ENCODE results near the gene TMEM209. TPM values are rescaled to one million over a fixed set of nuclear protein-coding genes. Genes with fewer than 3 reads are reported as not detected.
"Not testable (repeated sequence)": the region's sequence is repeated elsewhere in the genome, so short reads cannot be mapped to it uniquely, and the experiment has no call there.

TMEM209 gene
- polyA plus RNA-seq, 5 donors: 15.1 to 22.3 (median 20.5) TPM

DNA sequence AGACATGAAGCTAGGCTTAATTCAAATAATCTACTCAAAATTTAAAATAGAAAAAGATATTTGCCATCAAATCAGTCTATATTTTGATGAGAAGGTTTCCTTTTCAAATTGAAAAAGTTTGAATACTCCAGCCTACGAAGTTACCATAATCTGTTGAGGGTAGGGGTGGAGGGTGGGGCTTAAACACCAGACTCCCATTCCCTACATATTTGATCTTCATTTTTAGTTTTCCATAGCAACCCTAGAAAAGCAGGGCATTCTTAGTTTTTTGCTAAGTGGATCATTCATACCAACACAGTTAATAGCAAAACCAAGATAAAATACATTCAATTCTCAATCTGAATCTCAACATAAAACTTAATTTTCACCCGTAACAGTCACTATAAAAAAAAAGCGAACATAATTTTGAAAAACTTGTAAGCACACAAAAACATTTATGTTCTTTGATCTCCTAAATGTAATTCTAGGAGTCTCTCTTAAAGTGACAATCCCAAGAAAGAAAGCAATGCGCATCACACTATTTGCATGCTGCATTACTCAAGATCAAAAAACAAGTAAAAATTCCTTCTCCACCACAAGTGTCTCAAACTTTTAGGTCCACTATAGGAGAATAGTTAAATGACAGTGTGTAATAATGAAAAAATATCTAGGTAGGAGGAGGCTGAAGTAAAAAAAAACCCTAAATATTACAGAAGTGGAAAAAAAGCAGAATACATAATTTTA lies 30.8 kb downstream of the TMEM209 start:
- no peak for DNase-seq

DNA sequence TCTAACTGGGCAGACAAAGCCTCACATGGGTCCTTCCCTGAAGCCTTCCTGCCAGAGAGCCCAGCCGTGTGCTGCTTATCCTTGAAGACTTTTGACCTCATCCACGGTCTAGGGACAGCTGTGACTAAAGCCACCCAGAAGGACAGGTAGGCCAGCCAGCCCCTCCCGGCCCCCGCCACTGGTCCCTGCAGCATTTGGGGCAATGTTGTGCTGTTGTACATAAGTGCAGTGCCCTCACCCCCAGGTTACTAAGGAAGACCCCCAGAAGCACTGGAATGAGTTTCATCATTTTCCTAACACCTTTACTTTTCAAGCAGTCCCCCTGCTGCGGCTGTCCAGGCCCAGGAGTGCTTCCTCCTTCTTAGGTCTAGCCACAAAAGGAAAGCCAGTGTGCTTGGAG lies 43.0 kb downstream of the TMEM209 start:
- DNase-seq: no peak

DNA sequence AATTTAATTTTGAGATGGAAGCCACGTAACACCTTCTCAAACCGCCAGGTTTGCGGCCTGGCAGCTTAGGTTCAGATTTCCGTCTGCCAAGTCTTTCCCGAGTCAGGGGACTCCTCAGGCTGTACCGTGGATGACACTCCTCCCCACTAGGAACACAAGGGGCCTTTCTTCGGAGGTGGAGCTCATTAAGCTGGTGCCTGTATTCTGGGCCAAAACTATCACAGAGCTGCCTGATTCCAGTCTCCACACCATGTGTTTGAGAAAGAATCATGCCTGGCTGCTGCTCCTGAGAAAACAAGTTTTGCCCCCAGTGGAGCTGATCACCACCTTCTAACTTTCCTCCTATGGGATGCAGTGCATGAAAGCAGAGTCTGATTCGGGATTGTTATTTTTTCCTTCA lies 44.8 kb downstream of the TMEM209 start:
- DNase-seq: no peak

DNA sequence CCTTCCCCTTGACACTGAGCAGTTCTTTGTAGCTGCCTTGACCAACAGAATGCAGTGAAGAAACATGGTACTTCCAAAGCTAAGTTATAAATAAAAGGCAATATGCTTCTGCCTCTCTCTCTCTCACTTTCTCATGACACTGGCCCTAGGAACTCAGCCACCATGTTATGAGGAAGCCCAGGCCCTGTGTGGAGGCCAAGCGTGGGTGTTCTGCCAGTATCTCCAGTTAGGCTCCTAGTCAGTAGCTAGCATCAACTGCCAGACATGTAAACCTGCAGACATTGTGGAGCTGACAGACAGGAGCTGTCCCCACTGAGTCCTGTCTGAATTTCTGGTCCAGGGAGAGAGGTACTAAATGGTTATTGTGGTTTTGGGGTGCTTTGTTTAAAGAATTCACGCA lies 45.2 kb downstream of the TMEM209 start:
- DNase-seq: no peak

DNA sequence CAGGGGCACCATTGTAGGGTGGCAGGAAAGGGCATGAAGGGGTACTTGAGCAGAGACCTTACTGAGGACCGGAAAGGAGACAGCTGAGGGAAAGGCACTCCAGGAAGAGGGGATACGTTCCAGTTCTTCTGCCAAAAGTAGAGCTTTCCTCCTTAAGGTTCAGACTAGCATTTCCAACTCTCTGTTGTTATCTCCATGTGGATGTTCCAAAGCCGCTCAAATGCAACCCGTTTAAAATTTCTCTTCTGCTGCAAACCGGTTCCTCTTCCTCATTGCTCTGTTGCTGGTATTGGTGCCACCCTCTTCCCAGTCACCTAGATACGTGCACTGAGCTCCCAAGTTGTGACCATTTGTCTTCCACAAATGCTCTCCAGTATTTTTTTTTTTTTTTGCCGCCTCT lies 47.5 kb downstream of the TMEM209 start:
- DNase-seq: no peak

DNA sequence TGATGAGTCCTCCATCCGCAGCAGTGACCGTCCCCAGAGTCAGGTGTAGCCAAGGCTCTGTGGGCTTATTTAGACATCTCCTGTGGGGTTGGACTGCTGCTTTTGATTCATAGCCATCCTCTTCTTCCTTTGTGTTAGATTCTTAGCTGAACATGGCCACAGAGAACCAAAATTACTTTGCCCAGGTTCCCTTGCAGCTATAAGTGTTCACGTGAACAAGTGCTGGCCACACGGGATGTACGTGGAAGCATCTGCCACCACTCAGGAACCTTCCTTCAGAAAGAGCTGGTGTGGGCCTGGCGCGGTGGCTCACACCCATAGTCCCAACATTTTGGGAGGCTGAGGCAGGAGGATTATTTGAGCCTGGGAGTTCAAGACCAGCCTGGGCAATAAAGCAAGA lies 49.1 kb downstream of the TMEM209 start:
- no peak for DNase-seq

DNA sequence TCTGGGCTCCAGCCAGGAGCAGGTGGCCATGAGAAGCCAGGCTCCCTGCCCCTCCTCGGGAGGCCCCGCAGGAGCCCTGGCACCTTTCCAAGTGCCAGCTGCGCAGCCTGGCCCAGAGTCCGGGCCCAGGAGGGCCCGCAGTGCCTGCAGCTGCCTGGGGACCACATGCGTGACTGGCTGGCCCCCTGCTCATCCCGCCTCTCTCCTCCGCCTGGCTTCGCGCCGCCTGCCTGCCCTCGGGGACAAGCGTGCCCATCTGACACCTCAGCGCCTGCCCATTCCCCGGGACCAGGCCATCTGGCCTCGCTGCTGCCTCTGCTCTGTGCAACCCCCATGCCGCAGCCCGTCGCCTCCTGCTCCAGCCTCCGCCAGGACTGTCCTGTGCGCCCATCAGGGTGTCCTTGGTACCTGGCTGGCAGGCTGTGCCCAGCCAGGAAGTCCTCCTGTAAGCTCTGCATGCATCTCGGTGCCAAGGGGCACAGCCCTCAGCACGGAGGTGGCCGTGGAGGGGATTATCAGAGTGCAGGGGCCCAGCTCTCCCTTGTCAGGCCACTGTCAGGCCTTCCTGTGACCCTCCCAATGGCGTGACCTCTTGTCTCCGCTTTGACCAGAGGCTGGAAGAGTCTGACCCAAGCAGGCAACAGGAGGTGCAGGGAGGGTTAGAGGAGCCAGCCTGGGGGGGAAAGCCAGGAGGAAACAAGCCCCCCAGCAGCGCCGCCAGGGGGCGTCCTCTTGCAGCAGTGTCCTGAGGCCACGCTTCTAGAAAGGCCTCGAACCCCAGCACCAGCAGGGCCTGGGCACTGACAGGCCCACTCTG lies 50.5 kb downstream of the TMEM209 start:
- no peak for DNase-seq

DNA sequence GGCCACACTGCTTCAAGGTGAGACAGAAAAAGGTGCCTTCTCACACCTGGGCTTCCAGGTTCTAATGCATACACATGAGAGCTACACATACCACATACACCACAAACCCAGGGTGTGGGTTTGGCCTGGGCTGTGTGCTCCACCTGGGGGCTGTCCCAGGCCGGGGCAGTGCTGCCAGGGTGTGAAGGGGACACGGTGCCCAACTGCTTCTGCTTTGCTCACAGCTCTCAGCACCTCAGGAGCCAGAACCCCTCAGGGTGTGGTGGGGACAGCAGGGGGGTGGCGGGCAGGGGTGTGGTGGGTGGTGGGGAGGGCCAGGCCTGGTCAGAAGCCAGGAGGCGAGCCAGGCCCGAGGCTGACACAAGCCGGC lies 51.1 kb downstream of the TMEM209 start:
- no peak for DNase-seq

DNA sequence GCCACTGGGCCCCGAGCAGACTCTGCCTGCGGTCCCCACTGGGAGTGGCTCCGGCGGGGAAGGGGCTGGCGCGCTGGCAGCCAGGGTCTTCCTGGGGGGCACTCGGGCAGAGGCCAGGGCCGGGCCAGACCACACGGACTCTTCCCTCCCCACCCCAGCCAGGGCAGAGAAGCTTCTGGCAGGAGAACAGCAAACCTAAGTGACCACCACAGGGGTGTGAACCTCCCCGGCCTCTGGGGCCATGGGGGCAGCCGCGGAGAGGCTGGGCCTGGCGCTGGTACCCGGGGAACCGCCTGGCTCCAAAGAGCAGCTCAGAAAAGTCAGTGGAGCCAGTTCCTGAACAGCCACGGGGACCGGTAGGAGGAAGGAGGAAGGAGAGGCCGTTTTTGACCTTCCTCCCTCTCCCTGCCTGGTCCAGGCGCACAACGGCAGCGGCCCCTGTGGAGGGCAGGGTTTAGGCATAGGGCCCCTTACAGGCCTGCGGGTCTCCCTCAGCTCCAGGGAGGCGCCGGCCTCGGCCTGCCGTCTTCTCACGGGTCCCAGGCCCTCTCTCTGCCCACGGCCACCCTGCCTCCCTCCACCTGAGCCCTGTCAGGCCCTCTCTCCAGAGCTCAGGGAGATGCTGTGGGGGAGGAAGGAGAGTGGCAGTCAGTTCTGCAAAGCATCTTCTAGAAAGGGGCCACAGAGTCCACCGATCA lies 51.8 kb downstream of the TMEM209 start:
- no peak for DNase-seq

DNA sequence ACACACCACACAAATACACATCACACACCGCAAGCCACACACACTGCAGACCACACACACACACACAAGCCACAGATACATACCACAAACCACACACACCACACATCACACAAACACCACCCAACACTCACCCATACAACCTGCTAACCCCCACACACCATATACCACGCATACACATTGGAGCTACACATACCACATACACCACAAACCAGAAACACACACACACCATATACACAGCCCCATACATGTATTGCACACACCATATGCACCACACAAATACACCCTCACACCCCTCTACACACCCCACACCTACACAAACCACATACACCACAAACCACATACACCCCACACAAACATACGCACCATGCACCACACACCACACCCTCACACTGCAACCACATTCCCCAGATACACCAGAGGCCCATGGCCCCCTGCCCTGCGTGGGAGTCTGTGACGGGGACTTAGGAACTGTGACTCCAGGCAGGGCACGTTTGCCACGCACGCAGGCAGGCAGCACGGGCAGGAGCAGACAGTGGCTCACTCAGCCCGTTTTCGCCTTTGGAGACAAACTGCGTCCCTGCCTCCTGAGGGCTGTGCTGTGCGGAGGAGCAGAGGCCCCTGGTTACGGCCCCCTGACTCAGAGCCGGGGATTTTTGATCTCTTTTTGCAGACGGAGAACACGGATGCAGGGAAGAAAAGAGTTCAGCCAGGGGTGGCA lies 52.6 kb downstream of the TMEM209 start:
- DNase-seq: no peak

DNA sequence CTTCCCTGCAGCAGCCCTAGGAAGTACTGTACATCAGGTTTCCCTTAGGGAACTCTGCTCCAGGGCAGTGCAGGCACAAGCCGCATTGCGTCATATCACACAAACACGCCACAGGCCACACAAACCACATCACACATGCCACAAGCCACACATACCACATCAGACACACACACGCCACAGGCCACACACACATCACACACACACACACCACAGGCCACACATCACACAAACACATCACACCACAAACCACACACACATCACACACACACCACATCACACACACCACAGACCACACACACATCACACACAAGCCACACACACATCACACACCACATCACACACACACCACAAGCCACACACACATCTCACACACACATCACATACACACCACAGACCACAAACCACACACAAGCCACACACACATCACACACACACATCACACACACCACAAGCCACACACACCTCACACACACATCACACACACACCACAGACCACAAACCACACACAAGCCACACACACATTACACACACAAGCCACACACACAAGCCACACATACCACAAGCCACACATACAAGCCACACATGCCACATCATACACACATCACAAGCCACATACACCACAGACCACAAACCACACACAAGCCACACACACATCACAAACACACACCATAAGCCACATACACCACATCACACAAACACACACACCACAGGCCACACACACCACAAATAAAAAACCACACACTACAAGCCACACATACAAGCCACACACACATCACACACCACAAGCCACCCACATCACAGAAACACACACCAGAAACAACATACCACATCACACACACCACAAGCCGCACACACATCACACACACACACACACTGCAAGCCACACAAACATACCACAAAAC lies 53.4 kb downstream of the TMEM209 start:
- DNase-seq: no peak

DNA sequence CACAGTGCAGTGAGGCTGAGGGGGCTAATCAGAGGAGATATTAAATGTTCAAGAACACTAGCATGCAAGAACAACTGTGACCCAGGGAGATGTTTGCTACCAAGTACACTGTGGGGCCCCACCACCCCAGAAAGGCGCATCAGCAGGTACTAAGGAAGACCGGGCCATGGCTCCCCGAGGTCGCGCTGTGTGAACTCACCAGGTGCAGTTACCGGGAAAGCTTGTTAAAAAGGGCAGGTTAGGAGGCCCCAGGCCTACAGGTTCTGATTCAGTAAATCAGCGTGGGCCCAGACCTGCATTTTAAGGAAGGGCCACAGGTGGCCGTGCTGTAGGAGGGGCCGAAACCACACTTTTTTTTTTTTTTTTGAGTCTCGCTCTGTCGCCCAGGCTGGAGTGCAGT lies 54.6 kb downstream of the TMEM209 start:
- DNase-seq: no peak

DNA sequence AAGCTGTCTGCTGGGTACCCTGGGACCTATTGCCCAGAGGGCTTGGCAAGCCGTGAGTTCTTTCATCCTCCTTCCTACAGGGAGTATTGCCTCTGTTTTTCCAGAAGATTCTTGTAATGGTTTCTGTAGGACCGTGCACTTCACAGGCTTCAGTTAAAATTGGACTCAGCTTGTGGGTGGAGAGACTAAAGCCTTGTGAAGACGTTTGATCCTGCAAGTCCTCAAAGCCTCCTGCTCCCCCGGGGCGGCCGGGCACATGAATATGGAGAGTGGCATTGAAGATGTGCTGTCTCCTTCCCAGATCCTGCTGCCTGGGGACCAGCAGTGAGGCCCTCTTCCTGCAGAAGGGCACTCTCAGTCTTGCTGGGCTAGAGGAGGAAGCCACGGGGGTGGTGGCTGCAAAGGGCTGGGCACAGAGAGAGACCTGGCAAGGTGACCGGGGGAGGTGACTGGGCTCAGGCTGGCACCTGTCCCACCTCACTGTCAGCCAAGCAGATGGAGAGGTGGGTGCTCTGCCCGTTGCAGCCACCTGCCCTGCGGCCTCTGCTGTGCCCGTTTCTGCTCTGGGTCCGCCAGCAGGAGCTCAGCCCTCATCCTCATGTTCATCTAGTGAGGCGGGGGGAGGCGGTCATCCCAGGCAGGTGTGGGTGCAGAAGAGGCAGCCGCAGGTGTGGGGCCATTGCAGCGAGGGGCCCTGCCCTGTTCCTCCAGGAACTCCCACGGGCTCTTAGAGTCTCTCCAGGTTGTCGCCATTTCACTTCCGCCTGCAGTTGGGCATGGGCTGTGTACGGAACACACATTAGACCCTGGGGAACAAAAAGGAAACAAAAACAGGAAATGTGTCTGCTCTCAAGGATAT lies 55.7 kb downstream of the TMEM209 start:
- no peak for DNase-seq

DNA sequence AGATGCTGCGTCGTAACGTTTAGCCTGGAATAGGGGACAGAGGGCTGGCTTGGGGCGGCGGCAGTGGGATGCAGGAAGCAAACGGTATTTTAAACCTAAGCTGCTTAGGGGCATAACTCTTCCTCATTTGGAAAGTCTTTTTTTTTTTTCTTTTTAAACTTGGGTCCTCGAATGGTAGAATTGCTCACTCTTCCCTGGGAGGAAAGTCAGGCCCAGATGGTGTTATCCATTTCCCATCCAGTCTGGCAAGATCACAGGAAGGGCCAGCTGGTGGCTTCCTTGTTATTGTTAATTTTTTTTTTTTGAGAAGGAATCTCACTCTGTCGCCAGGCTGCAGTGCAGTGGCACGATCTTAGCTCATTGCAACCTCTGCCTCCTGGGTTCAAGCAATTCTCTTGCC lies 56.6 kb downstream of the TMEM209 start:
- DNase-seq: no peak

DNA sequence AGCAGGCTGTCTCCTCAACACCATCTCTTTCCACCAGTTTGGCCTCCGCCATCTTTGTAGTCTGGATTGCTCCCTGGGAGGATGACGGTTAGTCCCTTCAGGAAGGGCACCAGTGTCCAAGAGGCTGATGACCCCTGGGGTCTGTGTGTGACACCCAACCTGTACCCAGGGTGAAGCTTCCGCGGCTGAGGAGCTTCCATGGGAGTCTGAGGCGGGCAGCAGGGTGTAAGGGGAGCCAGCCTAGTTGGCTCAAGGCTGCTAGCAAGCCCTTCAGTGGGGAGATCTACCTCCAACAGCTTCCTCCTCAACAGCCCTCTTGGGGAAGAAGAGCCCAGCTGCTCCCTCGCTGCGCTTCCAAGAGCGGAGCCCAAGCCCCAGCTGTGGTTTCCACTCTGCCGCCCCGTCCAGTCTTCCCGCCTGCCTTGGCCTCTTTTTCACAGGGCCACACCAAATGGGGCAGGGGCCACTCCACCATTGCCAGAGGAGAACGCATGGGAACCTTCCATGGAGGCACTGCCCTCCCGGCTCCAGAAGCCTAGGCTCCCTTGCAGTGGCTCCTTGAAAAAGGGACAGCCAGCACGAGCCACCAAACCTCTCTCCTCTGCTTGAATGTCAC lies 57.4 kb downstream of the TMEM209 start:
- DNase-seq: no peak

DNA sequence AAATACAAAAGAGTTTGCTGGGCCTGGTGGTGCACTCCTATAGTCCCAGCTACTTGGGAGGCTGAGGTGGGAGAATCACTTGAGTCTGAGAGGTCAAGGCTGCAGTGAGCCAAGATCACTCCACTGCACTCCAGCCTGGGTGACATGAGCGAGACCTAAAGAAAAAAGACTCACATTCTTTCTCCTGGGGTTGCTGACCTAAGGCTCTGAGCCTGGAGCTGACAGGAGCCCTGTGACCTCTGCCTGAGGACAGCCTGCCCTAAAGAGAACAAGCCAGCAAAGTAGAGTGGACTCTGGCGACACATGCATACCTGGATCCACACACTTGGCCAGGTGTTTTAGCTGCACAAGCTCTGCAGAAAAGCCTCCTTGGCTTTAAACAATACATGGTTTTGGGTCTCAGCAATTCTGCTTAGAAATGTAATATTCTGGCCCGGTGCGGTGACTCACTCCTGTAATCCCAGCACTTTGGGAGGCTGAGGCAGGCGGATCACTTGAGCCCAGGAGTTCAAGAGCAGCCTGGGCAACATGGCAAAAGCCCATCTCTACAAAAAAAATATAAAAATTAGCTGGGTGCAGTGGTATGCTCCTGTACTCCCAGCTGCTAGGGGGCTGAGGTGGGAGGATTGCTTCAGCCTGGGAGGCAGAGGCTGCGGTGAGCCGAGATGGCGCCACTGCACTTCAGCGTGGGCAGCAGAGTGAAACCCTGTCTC lies 58.4 kb downstream of the TMEM209 start:
- DNase-seq: no peak

DNA sequence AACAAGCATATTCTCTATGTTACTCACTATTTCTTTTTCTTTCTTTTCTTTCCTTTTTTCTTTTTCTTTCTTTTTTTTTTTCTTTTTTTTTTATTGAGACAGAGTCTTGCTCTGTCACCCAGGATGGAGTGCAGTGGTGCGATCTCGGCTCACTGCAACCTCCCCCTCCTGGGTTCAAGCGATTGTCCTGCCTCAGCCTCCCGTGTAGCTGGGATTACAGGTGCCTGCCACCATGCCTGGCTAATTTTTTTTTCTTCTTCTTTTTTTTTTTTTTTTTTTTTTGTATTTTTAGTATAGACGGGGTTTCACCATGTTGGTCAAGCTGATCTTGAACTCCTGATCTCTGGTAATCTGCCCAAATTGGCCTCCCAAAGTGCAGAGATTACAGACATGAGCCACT lies 59.1 kb downstream of the TMEM209 start:
- not testable (repeated sequence) for DNase-seq

DNA sequence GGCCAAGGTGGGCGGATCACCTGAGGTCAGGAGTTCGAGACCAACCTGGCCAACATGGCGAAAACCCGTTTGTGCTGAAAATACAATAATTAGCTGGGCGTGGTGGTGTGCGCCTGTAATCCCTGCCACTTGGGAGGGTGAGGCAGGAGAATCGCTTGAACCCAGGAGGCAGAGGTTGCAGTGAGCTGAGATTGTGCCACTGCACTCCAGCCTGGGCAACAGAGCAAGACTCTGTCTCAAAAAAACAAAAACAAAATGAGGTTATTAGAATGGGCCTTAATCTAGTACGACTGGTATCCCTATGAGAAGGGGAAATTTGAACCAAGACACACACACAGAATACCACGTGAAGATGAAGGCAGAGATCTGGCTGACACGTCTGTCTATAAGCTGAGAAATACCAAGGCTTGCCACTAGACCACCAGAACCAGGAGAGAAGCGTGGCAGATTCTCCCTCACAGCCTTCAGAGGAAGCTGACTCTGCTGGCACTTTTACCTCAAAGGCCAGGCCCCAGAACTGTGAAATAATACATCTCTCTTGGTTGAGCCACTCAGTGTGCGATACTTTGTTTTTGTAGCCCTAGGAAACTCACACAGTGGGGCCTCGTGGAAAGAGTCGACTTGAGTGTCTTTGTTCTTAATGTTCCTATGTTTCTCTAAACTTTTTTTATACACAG lies 59.6 kb downstream of the TMEM209 start:
- DNase-seq: no peak
